ENCODE data around the gene SPNS3.

The SPNS3 gene

GRCh38 chr17:4509923-4510617 is 76.3 kb downstream of the SPNS3 start:
- DNase-seq (ENCODE audit: insufficient read length, low spot score) (no peak), FAIRE-seq (no peak)
- no peak for TF ChIP-seq CTCF (IDR thresholded peaks at IDR 0.05; ENCODE audit: insufficient read depth, missing control alignments)

DNA sequence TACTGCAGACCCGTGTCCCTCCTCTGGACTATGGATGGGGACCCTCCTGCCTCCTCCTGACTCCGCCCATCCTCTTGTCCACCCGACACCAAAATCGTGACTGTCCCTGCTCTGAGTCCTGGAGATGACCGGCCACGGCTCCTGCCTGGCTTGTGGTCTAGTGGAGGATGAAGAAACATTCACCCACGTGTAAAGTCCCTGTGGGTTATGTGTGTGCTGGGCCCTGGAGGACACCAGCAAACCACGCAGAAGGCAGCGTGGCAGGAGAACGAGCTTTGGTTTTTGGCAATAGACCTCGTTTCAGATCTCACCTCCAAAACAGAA is 76.8 kb downstream of the SPNS3 start:
- TF ChIP-seq CTCF (IDR thresholded peaks at IDR 0.05; ENCODE audit: insufficient read depth, missing control alignments): no peak
- DNase-seq (ENCODE audit: insufficient read length, low spot score) (no peak), FAIRE-seq (no peak)

- no peak for TF ChIP-seq CTCF (IDR thresholded peaks at IDR 0.05; ENCODE audit: insufficient read depth, missing control alignments)
- FAIRE-seq (no peak), DNase-seq (ENCODE audit: insufficient read length, low spot score) (no peak)
These were observed 77.6 kb downstream of the SPNS3 start for GRCh38 chr17:4511199-4511932.

- TF ChIP-seq CTCF (IDR thresholded peaks at IDR 0.05; ENCODE audit: insufficient read depth, missing control alignments): no peak
- DNase-seq (ENCODE audit: insufficient read length, low spot score) (no peak), FAIRE-seq (no peak)
These were observed 78.7 kb downstream of the SPNS3 start for GRCh38 chr17:4512156-4513112.

GRCh38 chr17:4513113-4514032 is 79.6 kb downstream of the SPNS3 start:
- FAIRE-seq (no peak), DNase-seq (ENCODE audit: insufficient read length, low spot score) (no peak)
- TF ChIP-seq CTCF (IDR thresholded peaks at IDR 0.05; ENCODE audit: insufficient read depth, missing control alignments): no peak

DNA sequence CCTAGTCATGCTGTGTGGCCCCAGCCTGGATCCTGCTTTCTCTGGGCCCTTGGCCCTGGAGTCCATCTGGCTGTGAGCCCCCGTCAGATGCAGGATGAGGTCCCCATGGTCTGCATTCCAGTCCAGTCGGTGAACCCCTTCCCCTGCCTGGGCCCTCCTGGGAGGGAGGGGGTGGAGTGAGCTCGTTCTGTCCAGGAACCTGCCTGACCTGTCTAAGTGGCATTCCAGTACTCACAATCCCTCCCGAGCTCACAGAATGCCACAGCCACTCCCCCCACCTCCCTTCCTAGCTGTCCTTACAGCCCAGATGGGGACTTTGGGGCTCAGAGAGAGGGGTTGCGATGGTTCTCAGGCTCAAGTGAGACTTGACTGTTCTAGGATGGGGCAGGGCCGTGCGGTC is 80.5 kb downstream of the SPNS3 start:
- no peak for DNase-seq (ENCODE audit: insufficient read length, low spot score)
- no peak for FAIRE-seq
- TF ChIP-seq CTCF (IDR thresholded peaks at IDR 0.05; ENCODE audit: insufficient read depth, missing control alignments): no peak

Measured in D721Med (cell line).